CD8-positive, alpha-beta memory T cell (primary cell): ENCODE data around the gene INSYN2B. TPM values are rescaled to one million over a fixed set of nuclear protein-coding genes. Genes with fewer than 3 reads are reported as not detected.

Source experiments
- CTCF ChIA-PET: fragments of 350-600 bp; sonication (Branson Sonifier 250); formaldehyde crosslinking; loops from one replicate; lab custom pipeline; 2021; ENCODE audit warnings: antibody characterized with exemption; lab: Charles Lee
- POLR2A ChIA-PET: fragments of 350-600 bp; sonication (Branson Sonifier 250); formaldehyde crosslinking; loops from one replicate; lab custom pipeline; 2021; ENCODE audit warnings: antibody characterized with exemption; lab: Charles Lee
- DNase-seq, 5 donors: peaks; one replicate each; pipeline versions ENCODE4 v3.0.0 to v3.0.0-alpha.2; 2020 to 2022; ENCODE audit warnings: mixed read lengths in 1 of 5
- H3K27ac ChIP-seq: one replicate; pipeline ENCODE4 v1.7.0; 2013; ENCODE audit warnings: low read depth, mild to moderate bottlenecking, low read length, moderate library complexity
- H3K27me3 ChIP-seq: 2 replicates; pipeline ENCODE4 v1.7.0; 2013; ENCODE audit warnings: low read length, mild to moderate bottlenecking; ENCODE audit not compliant: insufficient read depth, poor library complexity, severe bottlenecking
- H3K36me3 ChIP-seq: 2 replicates; pipeline ENCODE4 v1.7.0; 2013; ENCODE audit warnings: mild to moderate bottlenecking, low read length, moderate library complexity; ENCODE audit not compliant: insufficient read depth
- H3K4me1 ChIP-seq: 2 replicates; pipeline ENCODE4 v1.7.0; 2013; ENCODE audit warnings: mild to moderate bottlenecking, low read length, moderate library complexity; ENCODE audit not compliant: insufficient read depth
- H3K4me3 ChIP-seq: 2 replicates; pipeline ENCODE4 v1.7.0; 2013; ENCODE audit warnings: mild to moderate bottlenecking, low read length
- H3K9me3 ChIP-seq: 2 replicates; pipeline ENCODE4 v1.7.0; 2013; ENCODE audit warnings: mild to moderate bottlenecking, low read length
- H3K27ac Mint-ChIP-seq, 8 donors: one replicate each; pipeline ENCODE4 v1.8.0; 2020 to 2021; ENCODE audit warnings: mixed read lengths in 8 of 8, mild to moderate bottlenecking in 6 of 8, inconsistent platforms in 3 of 8, moderate library complexity in 3 of 8
- H3K27me3 Mint-ChIP-seq, 2 donors: one replicate each; pipeline ENCODE4 v1.8.0; 2020 to 2021; ENCODE audit warnings: mixed read lengths in 2 of 2, mild to moderate bottlenecking in 1 of 2, moderate library complexity in 1 of 2
- H3K36me3 Mint-ChIP-seq, 3 donors: one replicate each; pipeline ENCODE4 v1.8.0; 2020 to 2021; ENCODE audit warnings: mixed read lengths in 3 of 3, inconsistent platforms in 1 of 3, mild to moderate bottlenecking in 1 of 3
- H3K4me1 Mint-ChIP-seq, 3 donors: one replicate each; pipeline ENCODE4 v1.8.0; 2020 to 2021; ENCODE audit warnings: mixed read lengths in 3 of 3, inconsistent platforms in 1 of 3, mild to moderate bottlenecking in 1 of 3
- H3K4me3 Mint-ChIP-seq, 7 donors: one replicate each; pipeline ENCODE4 v1.8.0; 2020 to 2021; ENCODE audit warnings: mixed read lengths in 7 of 7, mild to moderate bottlenecking in 6 of 7, moderate library complexity in 4 of 7, inconsistent platforms in 2 of 7
- H3K9me3 Mint-ChIP-seq, 5 donors: one replicate each; pipeline ENCODE4 v1.8.0; 2020 to 2022; ENCODE audit warnings: mixed read lengths in 5 of 5, mild to moderate bottlenecking in 3 of 5, moderate library complexity in 2 of 5, inconsistent platforms in 1 of 5
- polyA plus RNA-seq: library from polyadenylated mRNA; unstranded; fragments of 300-500 nt; fragmentation: Illumina TruSeq; gene quantifications from one replicate; pipeline ENCODE4 v1.2.3, GENCODE V29; 2021
- total RNA-seq, 2 experiments: library from RNA; stranded (reverse); gene quantifications; one replicate each; pipeline ENCODE4 v1.2.3, GENCODE V29; 2021

INSYN2B gene
- total and polyA plus RNA-seq, 3 experiments from 2014 or later = not detected

GRCh38 chr5:169860585-169860984, 119.7 kb downstream of the INSYN2B start:
- no peak for DNase-seq
- no peak overlapping the region for H3K27ac ChIP-seq
- peaks cover 6% of the 10 kb centered on the region for H3K36me3 ChIP-seq
- no peaks in the 10 kb centered on the region for H3K9me3 ChIP-seq
- H3K4me3 Mint-ChIP-seq = no peak overlapping the region
- peaks cover 47 to 61% (median 60%) of the 10 kb centered on the region in 3 donors for H3K4me1 Mint-ChIP-seq
- no peak overlapping the region for H3K4me3 ChIP-seq
- no peaks in the 10 kb centered on the region for H3K27me3 Mint-ChIP-seq
- H3K36me3 Mint-ChIP-seq = peaks cover 4 to 52% (median 17%) of the 10 kb centered on the region in 3 donors
- peak overlapping the region in 5 of 8 donors; percentile 10 to 68 (median 17) for H3K27ac Mint-ChIP-seq
- H3K9me3 Mint-ChIP-seq = no peaks in the 10 kb centered on the region
- POLR2A ChIA-PET = no interaction called here
- CTCF ChIA-PET = no interaction called here
- no peaks in the 10 kb centered on the region for H3K4me1 ChIP-seq
- no peaks in the 10 kb centered on the region for H3K27me3 ChIP-seq

GRCh38 chr5:169856571-169856970, 123.7 kb downstream of the INSYN2B start:
- Histone ChIP-seq H3K36me3 (no peaks in the 10 kb centered on the region), H3K4me3 (no peak overlapping the region), H3K27me3 (no peaks in the 10 kb centered on the region), H3K4me1 (no peaks in the 10 kb centered on the region), H3K27ac (no peak overlapping the region), H3K9me3 (no peaks in the 10 kb centered on the region)
- ChIA-PET POLR2A (no interaction called here), CTCF (no interaction called here)
- Mint-ChIP-seq H3K4me3 (no peak overlapping the region), H3K27ac (no peak overlapping the region), H3K27me3 (no peaks in the 10 kb centered on the region), H3K36me3 (peaks cover 23 to 50% (median 25%) of the 10 kb centered on the region in 3 donors), H3K9me3 (peaks cover 0 to 8% (median 4%) of the 10 kb centered on the region in 5 donors), H3K4me1 (peaks cover 48 to 69% (median 62%) of the 10 kb centered on the region in 3 donors)
- DNase-seq = no peak

- no peak overlapping the region for H3K4me3 ChIP-seq
- DNase-seq = no peak
- no peaks in the 10 kb centered on the region for H3K27me3 ChIP-seq
- peak overlapping the region in 2 of 8 donors; percentile 55 to 74 for H3K27ac Mint-ChIP-seq
- no peaks in the 10 kb centered on the region for H3K27me3 Mint-ChIP-seq
- no peaks in the 10 kb centered on the region for H3K4me1 ChIP-seq
- peaks cover 13 to 32% (median 16%) of the 10 kb centered on the region in 5 donors for H3K9me3 Mint-ChIP-seq
- peaks cover 11% of the 10 kb centered on the region for H3K36me3 ChIP-seq
- ChIA-PET CTCF (no interaction called here), POLR2A (no interaction called here)
- H3K4me3 Mint-ChIP-seq = no peak overlapping the region
- H3K36me3 Mint-ChIP-seq = peaks cover 51 to 84% (median 67%) of the 10 kb centered on the region in 3 donors
- peaks cover 20 to 34% (median 30%) of the 10 kb centered on the region in 3 donors for H3K4me1 Mint-ChIP-seq
- no peak overlapping the region for H3K27ac ChIP-seq
- H3K9me3 ChIP-seq = no peaks in the 10 kb centered on the region
Observed at GRCh38 chr5:169851321-169851850, 128.9 kb downstream of the INSYN2B start.

GRCh38 chr5:169850409-169850808, 129.9 kb downstream of the INSYN2B start:
- H3K36me3 Mint-ChIP-seq = peaks cover 49 to 86% (median 66%) of the 10 kb centered on the region in 3 donors
- DNase-seq = no peak
- H3K27ac Mint-ChIP-seq = peak overlapping the region in 1 of 8 donors; percentile 3
- Histone ChIP-seq H3K4me1 (no peaks in the 10 kb centered on the region), H3K4me3 (no peak overlapping the region), H3K27ac (no peak overlapping the region), H3K27me3 (no peaks in the 10 kb centered on the region), H3K9me3 (no peaks in the 10 kb centered on the region), H3K36me3 (peaks cover 11% of the 10 kb centered on the region)
- H3K4me3 Mint-ChIP-seq = no peak overlapping the region
- peaks cover 13 to 32% (median 16%) of the 10 kb centered on the region in 5 donors for H3K9me3 Mint-ChIP-seq
- ChIA-PET POLR2A (no interaction called here), CTCF (no interaction called here)
- no peaks in the 10 kb centered on the region for H3K27me3 Mint-ChIP-seq
- peaks cover 13 to 24% (median 20%) of the 10 kb centered on the region in 3 donors for H3K4me1 Mint-ChIP-seq

- Mint-ChIP-seq H3K27ac (no peak overlapping the region), H3K36me3 (peaks cover 56 to 91% (median 62%) of the 10 kb centered on the region in 3 donors), H3K27me3 (no peaks in the 10 kb centered on the region), H3K4me1 (peaks cover 16 to 30% (median 17%) of the 10 kb centered on the region in 3 donors), H3K9me3 (peaks cover 13 to 32% (median 16%) of the 10 kb centered on the region in 5 donors), H3K4me3 (no peak overlapping the region)
- CTCF ChIA-PET = no interaction called here
- Histone ChIP-seq H3K4me1 (no peaks in the 10 kb centered on the region), H3K27ac (no peak overlapping the region), H3K9me3 (no peaks in the 10 kb centered on the region), H3K27me3 (no peaks in the 10 kb centered on the region), H3K4me3 (no peak overlapping the region), H3K36me3 (peaks cover 11% of the 10 kb centered on the region)
- DNase-seq = no peak
- POLR2A ChIA-PET = interaction anchor here (0.5 kb wide), 1 partner anchor 1252 kb away, joined by 6 read pairs; no protein-coding TSS in a partner anchor
Observed at GRCh38 chr5:169848792-169849191, 131.5 kb downstream of the INSYN2B start.

GRCh38 chr5:169848271-169848670, 132.0 kb downstream of the INSYN2B start:
- Histone ChIP-seq H3K4me1 (no peaks in the 10 kb centered on the region), H3K4me3 (no peak overlapping the region), H3K36me3 (peaks cover 11% of the 10 kb centered on the region), H3K27me3 (no peaks in the 10 kb centered on the region), H3K27ac (no peak overlapping the region), H3K9me3 (no peaks in the 10 kb centered on the region)
- Mint-ChIP-seq H3K27me3 (no peaks in the 10 kb centered on the region), H3K36me3 (peaks cover 57 to 92% (median 61%) of the 10 kb centered on the region in 3 donors), H3K9me3 (peaks cover 13 to 32% (median 16%) of the 10 kb centered on the region in 5 donors), H3K27ac (no peak overlapping the region), H3K4me3 (no peak overlapping the region), H3K4me1 (peaks cover 14 to 29% (median 15%) of the 10 kb centered on the region in 3 donors)
- POLR2A ChIA-PET = no interaction called here
- CTCF ChIA-PET = no interaction called here
- no peak for DNase-seq

GRCh38 chr5:169847519-169847918, 132.8 kb downstream of the INSYN2B start:
- Mint-ChIP-seq H3K9me3 (peaks cover 13 to 29% (median 15%) of the 10 kb centered on the region in 5 donors), H3K4me3 (no peak overlapping the region), H3K4me1 (peaks cover 11 to 22% (median 13%) of the 10 kb centered on the region in 3 donors), H3K27me3 (no peaks in the 10 kb centered on the region), H3K36me3 (peaks cover 50 to 91% (median 59%) of the 10 kb centered on the region in 3 donors), H3K27ac (no peak overlapping the region)
- POLR2A ChIA-PET = no interaction called here
- no peaks in the 10 kb centered on the region for H3K4me1 ChIP-seq
- H3K27me3 ChIP-seq = no peaks in the 10 kb centered on the region
- CTCF ChIA-PET = interaction anchor here (0.6 kb wide), 1 partner anchor 20 kb away, joined by 3 read pairs; no protein-coding TSS in a partner anchor
- no peaks in the 10 kb centered on the region for H3K9me3 ChIP-seq
- no peak overlapping the region for H3K4me3 ChIP-seq
- peaks cover 13% of the 10 kb centered on the region for H3K36me3 ChIP-seq
- no peak overlapping the region for H3K27ac ChIP-seq
- DNase-seq = no peak

- no peak overlapping the region for H3K4me3 ChIP-seq
- peaks cover 11 to 30% (median 12%) of the 10 kb centered on the region in 3 donors for H3K4me1 Mint-ChIP-seq
- no peak for DNase-seq
- no peaks in the 10 kb centered on the region for H3K9me3 ChIP-seq
- H3K27ac Mint-ChIP-seq = peak overlapping the region in 1 of 8 donors; percentile 67
- H3K36me3 Mint-ChIP-seq = peaks cover 36 to 92% (median 48%) of the 10 kb centered on the region in 3 donors
- H3K4me1 ChIP-seq = no peaks in the 10 kb centered on the region
- no peaks in the 10 kb centered on the region for H3K9me3 Mint-ChIP-seq
- no peak overlapping the region for H3K4me3 Mint-ChIP-seq
- ChIA-PET CTCF (no interaction called here), POLR2A (no interaction called here)
- no peaks in the 10 kb centered on the region for H3K27me3 ChIP-seq
- H3K27me3 Mint-ChIP-seq = no peaks in the 10 kb centered on the region
- H3K36me3 ChIP-seq = peaks cover 31% of the 10 kb centered on the region
- no peak overlapping the region for H3K27ac ChIP-seq
Observed at GRCh38 chr5:169842699-169843098, 137.6 kb downstream of the INSYN2B start.
